NB4 (cell line): ENCODE results near the gene GAA.

Experiments used
- DNase-seq: peaks from one replicate; pipeline ENCODE4 v3.0.0; 2010; ENCODE audit warnings: low read depth
- H3K4me3 ChIP-seq: one replicate; pipeline ENCODE4 v1.5.1; 2011; ENCODE audit warnings: mild to moderate bottlenecking, low read depth, low read length, moderate library complexity
- MYC ChIP-seq: IDR thresholded peaks from 2 replicates; pipeline ENCODE4 v1.6.1; 2011; ENCODE audit warnings: low read depth, low read length
- POLR2A ChIP-seq: IDR thresholded peaks from 2 replicates; pipeline ENCODE4 v1.6.1; 2011; ENCODE audit warnings: mild to moderate bottlenecking; ENCODE audit not compliant: insufficient read length; ENCODE audit errors: extremely low read depth
- TF ChIP-seq, protein P1 (sequence below): IDR thresholded peaks from one replicate; pipeline ENCODE4 v1.5.1; 2012; ENCODE audit warnings: low read depth, low read length
- TF ChIP-seq, protein P2 (sequence below): IDR thresholded peaks from 2 replicates; pipeline ENCODE4 v1.6.1; 2011; ENCODE audit warnings: low read depth, low read length

Gene GAA

DNA sequence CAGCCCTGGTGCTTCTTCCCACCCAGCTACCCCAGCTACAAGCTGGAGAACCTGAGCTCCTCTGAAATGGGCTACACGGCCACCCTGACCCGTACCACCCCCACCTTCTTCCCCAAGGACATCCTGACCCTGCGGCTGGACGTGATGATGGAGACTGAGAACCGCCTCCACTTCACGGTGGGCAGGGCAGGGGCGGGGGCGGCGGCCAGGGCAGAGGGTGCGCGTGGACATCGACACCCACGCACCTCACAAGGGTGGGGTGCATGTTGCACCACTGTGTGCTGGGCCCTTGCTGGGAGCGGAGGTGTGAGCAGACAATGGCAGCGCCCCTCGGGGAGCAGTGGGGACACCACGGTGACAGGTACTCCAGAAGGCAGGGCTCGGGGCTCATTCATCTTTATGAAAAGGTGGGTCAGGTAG is 3.6 kb downstream of the GAA start:
- H3K4me3 ChIP-seq, result no peak overlapping the region
- DNase-seq, result no peak
- TF ChIP-seq, protein P1, sequence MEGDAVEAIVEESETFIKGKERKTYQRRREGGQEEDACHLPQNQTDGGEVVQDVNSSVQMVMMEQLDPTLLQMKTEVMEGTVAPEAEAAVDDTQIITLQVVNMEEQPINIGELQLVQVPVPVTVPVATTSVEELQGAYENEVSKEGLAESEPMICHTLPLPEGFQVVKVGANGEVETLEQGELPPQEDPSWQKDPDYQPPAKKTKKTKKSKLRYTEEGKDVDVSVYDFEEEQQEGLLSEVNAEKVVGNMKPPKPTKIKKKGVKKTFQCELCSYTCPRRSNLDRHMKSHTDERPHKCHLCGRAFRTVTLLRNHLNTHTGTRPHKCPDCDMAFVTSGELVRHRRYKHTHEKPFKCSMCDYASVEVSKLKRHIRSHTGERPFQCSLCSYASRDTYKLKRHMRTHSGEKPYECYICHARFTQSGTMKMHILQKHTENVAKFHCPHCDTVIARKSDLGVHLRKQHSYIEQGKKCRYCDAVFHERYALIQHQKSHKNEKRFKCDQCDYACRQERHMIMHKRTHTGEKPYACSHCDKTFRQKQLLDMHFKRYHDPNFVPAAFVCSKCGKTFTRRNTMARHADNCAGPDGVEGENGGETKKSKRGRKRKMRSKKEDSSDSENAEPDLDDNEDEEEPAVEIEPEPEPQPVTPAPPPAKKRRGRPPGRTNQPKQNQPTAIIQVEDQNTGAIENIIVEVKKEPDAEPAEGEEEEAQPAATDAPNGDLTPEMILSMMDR, result no peak
- TF ChIP-seq MYC, result no peak
- TF ChIP-seq, protein P2, sequence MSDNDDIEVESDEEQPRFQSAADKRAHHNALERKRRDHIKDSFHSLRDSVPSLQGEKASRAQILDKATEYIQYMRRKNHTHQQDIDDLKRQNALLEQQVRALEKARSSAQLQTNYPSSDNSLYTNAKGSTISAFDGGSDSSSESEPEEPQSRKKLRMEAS, result no peak
- TF ChIP-seq POLR2A, result no peak

DNA sequence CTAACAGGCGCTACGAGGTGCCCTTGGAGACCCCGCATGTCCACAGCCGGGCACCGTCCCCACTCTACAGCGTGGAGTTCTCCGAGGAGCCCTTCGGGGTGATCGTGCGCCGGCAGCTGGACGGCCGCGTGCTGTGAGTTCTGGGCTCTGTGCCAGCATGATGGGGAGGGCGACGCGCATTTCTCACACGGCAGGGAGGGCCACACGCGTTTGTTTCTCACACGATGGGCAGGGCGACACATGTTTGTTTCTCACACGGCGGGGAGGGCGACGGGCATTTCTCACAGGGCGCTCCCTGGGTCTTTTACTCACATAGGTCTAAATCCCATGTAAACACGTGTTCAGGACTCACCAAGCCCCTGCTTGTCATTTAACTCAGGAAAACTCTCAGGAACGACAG is 4.4 kb downstream of the GAA start:
- DNase-seq, result no peak
- H3K4me3 ChIP-seq, result no peak overlapping the region
- TF ChIP-seq, protein P1, result no peak
- TF ChIP-seq, protein P2, result no peak
- no peak for TF ChIP-seq MYC
- no peak for TF ChIP-seq POLR2A

DNA sequence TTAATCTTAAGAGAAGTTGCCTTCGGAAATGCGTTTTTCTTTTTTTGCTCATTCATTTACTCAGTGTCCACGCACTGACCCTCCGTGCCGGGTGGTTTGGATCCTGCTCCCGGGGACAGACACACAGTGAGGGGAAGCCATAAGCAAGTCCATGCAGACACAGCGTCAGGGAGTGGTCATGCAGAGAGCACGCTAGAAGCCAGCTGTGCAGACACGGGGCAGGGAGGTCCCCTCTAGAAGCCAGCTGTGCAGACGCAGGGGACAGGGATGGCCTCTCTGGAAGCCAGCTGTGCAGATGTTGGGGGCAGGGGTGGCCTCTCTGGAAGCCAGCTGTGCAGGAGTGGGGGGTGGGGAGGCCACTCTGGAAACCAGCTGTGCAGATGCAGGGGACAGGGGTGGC is 4.8 kb downstream of the GAA start:
- no peak for DNase-seq
- H3K4me3 ChIP-seq, result no peak overlapping the region
- TF ChIP-seq POLR2A, result no peak
- TF ChIP-seq, protein P1, result no peak
- no peak for TF ChIP-seq MYC
- TF ChIP-seq, protein P2, result no peak

DNA sequence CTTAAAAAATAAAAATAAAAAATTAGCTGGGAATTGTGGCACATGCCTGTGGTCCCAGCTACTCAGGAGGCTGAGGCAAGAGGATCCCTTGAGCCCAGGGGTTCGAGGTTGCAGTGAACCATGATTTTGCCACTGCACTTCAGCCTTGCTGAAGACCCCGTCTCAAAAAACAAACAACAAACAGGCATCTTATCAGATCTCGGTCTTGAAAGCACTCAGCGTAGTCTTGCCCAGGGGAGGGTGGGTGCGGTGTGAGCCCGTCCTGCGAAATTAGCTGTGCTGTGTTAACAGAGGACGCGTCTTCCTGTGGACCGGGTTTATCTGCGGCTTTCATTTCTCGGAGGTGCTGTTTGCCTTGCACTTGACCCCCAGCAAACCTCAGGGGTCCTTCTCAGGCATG is 5.4 kb downstream of the GAA start:
- no peak for DNase-seq

DNA sequence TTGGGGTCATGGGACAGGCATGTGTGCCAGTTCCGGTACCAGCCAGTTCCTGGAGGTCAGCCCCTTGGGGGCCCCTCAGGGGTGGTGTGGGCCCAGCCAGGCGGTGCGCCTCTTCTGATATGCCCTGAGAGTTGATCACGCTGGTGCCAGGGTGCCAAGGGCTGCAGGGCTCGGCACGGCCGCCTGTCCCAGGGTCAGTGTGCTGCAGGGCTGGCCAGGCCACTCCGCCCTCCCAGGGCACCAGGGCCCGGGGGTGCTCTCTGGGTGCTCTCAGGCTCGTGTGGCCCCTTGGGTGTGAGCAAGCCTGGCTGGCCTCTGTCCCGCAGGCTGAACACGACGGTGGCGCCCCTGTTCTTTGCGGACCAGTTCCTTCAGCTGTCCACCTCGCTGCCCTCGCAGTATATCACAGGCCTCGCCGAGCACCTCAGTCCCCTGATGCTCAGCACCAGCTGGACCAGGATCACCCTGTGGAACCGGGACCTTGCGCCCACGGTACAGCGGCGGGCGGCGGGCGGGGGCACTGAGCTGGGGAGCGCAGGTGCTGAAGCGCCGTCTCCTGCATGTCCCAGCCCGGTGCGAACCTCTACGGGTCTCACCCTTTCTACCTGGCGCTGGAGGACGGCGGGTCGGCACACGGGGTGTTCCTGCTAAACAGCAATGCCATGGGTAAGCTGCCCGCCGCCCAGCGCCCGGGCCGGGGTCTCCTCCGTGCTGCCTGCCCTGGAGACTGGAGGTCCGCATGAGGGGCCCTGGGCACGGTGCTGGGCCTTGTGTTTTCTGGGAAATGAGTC is 6.0 kb downstream of the GAA start:
- TF ChIP-seq POLR2A (no peak), MYC (no peak)
- TF ChIP-seq, protein P2, result no peak
- TF ChIP-seq, protein P1, result no peak
- DNase-seq, result no peak
- no peak overlapping the region for H3K4me3 ChIP-seq

More for the DNA sequence above, 5.4 kb downstream of the GAA start:
- no peak overlapping the region for H3K4me3 ChIP-seq
- TF ChIP-seq MYC (no peak), POLR2A (no peak)
- TF ChIP-seq, protein P1, result no peak
- TF ChIP-seq, protein P2, result no peak
